Body of pancreas (tissue), 4 donors: ENCODE measurements around the gene ANKRD12.

ENCODE experiments used
- POLR2A ChIP-seq, 3 donors: fragments of 450-650 bp; IDR thresholded peaks; one replicate each; pipeline ENCODE4 v1.6.1; 2016; ENCODE audit warnings: antibody characterized with exemption in 3 of 3, mild to moderate bottlenecking in 2 of 3
- TF ChIP-seq, protein P1 (sequence below), 7 experiments: fragments of 450-650 bp in 4 of 7; fragments of 200-600 bp in 3 of 7; sonication (generic) in 3 of 7; IDR thresholded peaks; one replicate each; pipeline ENCODE4 v1.5.1; 2016 to 2019; ENCODE audit warnings: antibody characterized with exemption in 7 of 7

DNA sequence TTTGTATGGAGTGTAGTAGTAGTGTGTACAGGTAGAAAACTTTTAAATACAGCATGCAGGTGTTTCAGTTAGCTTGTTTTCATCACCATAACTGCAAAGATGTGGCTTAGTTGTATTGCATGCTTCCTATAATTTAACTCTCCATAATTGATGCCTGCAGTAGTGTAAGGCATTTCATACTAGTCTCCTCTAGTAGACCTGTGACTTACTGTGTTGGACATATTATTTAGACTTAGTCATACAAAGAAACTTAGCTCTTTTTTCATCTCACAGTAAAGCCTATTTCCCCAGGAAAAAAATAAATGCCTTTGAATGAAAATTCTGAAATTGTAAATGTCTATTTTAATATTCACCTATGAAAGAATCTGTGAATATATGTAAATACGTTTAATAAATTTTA, 145.2 kb downstream of the ANKRD12 start:
- TF ChIP-seq, protein P1, sequence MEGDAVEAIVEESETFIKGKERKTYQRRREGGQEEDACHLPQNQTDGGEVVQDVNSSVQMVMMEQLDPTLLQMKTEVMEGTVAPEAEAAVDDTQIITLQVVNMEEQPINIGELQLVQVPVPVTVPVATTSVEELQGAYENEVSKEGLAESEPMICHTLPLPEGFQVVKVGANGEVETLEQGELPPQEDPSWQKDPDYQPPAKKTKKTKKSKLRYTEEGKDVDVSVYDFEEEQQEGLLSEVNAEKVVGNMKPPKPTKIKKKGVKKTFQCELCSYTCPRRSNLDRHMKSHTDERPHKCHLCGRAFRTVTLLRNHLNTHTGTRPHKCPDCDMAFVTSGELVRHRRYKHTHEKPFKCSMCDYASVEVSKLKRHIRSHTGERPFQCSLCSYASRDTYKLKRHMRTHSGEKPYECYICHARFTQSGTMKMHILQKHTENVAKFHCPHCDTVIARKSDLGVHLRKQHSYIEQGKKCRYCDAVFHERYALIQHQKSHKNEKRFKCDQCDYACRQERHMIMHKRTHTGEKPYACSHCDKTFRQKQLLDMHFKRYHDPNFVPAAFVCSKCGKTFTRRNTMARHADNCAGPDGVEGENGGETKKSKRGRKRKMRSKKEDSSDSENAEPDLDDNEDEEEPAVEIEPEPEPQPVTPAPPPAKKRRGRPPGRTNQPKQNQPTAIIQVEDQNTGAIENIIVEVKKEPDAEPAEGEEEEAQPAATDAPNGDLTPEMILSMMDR (IDR thresholded peaks at IDR 0.05), result no peak
- TF ChIP-seq POLR2A (IDR thresholded peaks at IDR 0.05), result no peak
